ENCODE results near the gene ALG2.
"Not testable (repeated sequence)": the region's sequence is repeated elsewhere in the genome, so short reads cannot be mapped to it uniquely, and the experiment has no call there.

The ALG2 gene

DNA sequence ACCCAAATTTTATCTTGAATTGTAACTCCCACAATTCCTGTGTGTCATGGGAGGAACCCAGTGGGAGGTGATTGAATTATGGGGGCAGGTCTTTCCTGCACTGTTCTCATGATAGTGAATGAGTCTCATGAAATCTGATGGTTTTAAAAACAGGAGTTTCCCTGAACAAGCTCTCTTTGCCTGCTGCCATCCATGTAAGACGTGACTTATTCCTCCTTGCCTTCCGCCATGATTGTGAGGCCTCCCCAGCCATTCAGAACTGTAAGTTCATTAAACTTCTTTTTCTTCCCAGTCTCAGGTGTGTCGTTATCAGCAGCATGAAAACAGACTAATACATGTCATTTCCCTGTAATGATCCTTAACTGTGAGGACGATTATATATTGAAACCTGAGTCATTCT is 16.1 kb upstream of the ALG2 start:
- not testable (repeated sequence) for DNase-seq (ENCODE audit: low spot score)

DNA sequence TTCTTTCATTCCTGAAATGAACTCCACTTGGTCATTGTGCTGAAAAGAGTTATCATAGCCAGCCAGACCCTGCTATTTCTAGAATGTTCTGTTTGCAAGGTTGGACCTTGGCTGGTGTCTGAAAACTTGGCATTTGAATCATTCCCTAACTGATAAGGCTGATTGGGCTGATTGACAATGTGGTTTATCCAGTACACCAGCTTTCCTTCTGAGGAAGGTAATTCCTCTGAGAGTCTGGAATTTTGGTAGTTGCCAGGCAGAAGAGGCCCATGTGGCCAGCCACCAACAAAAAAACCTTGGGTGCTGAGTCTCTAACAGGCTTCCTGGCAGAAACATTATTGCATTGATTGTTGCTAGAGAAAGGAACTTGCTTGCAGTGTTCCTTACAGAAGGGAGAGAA is 15.6 kb upstream of the ALG2 start:
- DNase-seq (ENCODE audit: low spot score) = no peak

DNA sequence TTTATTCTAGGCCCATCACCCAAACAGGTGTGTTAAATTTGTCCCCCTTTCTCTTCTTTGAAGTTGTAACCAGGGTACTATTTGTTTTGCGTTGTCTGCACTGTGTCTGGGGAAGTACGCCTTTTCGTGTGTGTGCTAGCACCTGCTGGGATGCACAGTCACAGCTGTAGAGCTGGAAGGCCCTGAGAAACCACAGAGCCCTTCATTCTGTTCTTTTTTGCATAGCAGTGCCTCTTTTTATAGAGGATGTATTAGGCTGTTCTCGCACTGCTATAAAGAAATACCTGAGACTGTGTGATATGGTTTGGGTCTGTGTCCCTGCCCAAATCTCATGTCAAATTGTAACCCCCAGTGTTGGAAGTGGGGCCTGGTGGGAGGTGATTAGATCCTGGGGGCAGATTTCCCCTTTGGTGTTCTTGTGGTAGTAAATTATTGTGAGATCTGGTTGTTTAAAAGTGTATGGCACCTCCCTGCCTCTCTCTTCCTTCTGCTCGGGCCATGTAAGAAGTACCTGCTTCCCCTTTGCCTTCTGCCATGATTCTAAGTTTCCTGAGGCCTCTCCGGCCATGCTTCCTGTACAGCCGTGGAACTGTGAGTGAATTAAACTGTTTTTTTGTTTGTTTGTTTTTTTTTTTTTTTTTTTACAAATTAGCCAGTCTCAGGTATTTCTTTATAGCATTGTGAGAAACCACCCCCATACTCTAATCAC is 14.3 kb upstream of the ALG2 start:
- DNase-seq (ENCODE audit: low spot score) = no peak

DNA sequence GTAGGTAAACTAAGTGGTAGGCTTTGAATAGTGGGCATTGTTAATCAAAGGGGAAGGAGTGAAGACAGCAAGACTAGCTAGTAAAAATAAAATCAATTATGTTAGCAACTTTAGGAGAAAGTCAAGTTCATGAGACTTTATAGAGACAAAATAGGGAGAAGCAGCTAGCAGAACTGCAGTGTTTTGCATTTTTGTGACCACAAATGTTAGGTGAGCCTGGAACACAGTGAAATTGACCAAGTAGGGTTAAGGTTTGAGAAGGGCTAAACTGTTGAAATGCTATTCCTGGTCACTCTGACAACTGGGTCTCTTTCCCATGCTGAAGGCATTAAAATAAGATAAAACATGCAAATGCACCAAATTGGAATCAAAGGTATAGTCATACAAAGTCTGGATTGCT is 13.3 kb upstream of the ALG2 start:
- no peak for DNase-seq (ENCODE audit: low spot score)

DNA sequence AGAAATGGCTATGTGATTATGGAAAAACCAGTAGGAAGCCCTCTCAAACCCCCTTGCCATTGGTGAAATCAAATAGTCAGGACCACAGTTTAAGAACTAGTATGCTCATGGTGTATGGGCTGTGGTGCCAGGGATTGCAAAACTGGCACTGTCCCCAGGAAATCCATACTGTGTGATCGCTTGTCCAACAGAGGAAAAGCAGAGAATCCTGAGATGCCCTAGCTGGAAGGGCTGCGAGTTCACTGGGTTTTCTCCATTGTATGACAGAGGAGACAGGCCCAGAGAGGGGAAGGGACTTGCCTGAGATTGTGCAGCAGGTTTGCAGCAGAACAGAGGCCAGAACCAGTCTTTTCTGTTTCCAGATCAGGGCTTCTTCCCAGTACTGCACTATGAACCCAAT is 12.9 kb upstream of the ALG2 start:
- no peak for DNase-seq (ENCODE audit: low spot score)

DNA sequence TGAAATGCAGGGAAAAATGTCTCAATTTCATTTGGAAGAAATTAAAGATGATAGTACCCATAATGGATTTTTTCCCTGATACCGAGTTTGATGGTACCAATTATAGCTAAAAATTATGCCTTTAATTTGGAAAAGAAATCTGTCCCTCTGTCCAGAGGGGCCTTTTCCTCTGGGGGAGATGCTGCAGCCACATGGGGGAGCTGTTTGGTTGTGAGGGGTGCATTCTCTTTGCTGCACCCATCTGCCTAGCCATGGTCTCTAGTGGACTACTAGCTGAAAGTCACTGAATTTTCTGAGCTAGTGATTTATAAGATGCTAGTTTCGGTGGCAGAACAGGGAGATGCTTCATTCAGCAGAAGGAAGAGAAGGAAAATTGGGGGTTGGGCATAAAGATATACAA is 10.0 kb upstream of the ALG2 start:
- DNase-seq (ENCODE audit: low spot score) = peak; percentile 21

DNA sequence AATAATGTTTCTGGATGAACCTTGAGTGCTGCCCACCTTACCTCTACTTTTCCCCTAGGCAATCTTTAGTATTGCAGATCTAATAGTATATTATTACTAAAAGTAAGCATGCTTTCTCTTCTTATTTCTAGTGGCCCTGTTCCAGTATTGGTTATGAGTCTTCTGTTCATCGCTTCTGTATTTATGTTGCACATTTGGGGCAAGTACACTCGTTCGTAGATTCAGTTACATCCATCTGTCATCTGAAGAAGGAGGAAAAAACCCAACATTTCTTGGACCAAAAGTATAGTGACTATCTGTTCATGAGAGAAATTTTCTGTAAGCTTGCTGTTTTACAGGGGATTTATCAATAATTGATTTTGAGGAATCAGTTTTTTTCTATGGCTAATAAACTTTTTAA is 8.5 kb upstream of the ALG2 start:
- DNase-seq (ENCODE audit: low spot score) = no peak

DNA sequence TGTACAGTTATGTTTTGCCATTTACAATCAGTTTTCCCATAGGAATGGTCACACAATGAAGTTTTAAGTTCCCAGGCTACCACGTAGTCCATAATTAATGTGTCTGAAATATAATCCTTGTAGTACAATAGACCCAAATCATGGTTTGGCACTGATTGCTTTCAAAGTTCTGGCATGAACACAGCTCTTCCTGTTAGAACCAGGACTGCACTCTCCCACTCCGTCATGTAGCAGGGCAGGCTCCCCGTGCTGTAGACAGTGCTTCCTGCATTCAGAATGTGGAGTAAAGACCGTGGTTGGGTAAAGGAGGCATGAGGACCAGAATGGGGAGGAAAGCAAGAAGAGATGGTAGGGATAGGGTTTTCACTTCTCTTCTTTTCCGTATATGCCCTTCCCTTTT is 4.3 kb upstream of the ALG2 start:
- DNase-seq (ENCODE audit: low spot score) = no peak

DNA sequence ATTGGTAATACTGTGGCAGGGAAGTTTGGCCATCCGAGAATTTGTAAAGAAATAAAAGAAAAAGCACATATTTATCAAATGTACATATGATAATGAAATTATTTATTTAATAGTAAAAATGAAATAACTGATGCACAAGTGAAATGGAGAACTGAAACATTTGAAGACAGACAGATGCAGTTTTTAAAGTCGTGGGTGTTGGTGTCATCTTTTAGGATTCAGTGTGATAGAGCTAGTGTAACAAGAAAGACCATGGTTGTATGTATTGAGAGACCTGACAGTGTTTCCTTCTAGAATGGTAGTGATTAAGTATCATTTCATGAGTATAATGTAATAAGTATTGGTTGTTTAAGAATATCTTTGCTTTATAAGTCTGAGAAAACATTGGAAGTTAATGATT is 2.7 kb upstream of the ALG2 start:
- no peak for DNase-seq (ENCODE audit: low spot score)

DNA sequence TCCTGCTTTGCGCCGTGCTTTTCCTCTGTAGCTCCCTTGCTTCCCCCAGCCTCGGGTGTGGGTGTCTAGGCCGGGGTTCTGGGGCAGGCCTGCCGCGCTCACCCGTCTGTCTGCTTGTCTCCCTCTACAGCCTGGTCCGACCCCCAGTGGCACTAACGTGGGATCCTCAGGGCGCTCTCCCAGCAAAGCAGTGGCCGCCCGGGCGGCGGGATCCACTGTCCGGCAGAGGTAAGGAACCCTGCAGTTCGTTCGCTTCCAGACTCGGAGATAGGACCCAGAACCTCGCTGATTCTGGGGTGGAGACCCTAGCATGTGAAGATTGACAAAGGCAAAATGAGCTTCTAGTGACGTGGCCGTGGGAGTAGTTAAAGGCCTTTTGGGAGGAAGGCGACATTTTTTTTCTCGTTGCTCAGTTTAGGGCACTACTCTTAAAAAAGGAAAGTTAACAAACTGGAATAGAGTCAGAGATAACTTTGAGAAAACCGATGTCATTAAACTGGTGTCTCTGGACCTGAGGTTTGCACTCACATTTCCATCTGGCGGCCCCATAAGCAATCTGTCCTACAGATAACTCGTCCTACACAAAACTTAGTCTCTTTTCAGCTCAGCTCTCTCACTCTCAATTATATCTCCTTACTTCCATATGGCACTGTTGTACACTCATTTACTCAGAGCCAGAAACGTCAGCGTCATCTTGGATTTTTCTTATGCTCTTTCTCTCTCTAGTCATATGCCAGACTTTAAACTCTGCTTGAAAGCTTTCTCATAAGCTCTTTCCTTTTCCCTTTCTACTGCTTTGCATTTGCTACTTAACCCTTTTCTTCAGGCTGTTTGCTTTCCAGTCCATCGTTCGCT is 901 bp upstream of the ALG2 start:
- DNase-seq (ENCODE audit: low spot score) = peak; percentile 23

DNA sequence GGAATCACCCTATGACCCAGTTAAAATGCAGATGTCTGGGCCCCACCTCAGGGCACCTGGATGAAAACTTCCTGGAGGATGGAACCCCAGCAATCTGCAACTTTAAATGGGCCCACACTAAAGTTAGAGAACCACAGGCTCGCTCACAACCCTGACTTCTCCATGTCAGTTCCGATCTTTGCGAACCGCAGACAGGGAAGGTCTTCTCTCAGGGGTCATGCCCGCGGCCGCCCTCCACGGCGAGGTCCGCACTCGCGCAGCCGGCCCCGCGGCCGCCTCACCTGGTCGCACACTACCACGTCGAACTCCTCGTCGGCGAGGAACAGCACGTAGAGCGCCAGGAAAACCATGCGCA is 499 bp downstream of the ALG2 start:
- no peak for DNase-seq (ENCODE audit: low spot score)

DNA sequence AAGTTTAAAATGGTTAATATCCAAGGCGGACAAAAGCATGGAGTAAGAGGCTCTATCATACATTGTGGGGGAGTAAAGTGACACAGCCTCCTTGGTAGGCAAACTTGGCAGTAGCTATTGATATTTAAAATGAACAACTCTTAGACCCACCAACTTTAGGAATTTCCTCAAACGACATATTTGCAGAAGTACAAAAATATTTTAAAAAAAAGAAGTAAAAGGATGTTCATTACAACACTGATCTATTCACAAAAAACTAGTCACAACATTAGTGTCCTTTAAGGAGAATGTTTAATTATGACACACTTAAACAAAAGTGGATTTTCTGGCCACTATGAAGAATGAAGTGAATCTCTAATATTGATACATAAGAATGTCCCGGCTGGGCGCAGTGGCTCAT is 1.7 kb downstream of the ALG2 start:
- no peak for DNase-seq (ENCODE audit: low spot score)

DNA sequence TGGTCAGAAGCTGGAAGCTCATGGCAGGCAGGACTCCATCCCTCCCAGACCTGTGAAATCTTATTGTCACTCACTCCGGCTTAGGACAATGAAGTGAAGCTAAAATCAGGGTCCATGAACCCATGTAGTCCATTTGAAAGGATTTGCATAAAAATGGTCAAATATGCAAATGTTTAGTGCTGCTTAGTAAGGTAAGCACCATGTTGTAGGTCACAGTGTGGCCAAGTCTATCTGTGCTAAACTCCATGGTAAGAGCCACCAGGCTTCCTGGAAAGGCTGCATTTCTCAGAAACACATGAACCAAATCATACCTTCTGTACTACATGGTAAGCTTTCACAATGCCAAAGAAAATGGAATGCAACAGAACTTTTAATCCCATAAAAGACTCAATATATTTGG is 5.7 kb downstream of the ALG2 start:
- DNase-seq (ENCODE audit: low spot score) = no peak

DNA sequence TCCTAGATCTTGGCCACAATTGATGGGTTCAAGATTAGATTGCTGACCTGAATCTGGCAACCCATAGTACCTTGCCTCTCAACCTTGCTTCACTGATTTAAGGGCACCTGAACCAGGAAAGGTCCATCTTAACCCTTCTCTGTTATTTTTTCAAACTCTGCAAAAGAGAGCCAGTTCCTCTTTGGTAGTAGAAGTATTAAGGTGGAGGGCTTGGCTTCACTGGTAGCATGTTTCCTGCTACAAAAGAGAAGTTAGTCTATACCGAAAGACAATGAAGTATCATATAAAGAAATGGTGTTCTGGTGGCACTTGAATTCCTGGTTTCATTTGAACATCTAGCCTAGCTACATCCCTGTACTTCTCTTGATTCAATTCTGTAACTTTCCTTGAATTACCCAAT is 8.5 kb downstream of the ALG2 start:
- DNase-seq (ENCODE audit: low spot score) = no peak

DNA sequence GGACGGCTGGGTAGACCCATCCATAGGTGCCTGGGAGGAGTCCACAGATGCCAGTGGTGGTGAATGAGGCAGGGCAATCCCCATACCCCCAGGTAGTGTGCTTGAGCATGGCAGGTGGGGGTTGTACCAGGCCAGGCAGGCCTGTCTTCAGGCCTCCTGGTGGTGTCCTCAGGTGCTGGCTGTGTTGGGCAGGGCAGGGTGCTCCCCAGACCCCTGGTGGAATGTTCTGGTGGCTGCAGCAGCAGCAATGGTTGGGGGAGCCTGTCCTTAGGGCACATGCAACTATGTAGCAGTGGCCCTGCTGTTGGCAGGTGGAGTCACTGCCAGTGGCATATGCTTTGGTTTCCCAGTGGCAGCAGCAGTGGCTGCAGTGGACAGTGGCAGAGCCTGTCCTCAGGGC is 10.0 kb downstream of the ALG2 start:
- no peak for DNase-seq (ENCODE audit: low spot score)

DNA sequence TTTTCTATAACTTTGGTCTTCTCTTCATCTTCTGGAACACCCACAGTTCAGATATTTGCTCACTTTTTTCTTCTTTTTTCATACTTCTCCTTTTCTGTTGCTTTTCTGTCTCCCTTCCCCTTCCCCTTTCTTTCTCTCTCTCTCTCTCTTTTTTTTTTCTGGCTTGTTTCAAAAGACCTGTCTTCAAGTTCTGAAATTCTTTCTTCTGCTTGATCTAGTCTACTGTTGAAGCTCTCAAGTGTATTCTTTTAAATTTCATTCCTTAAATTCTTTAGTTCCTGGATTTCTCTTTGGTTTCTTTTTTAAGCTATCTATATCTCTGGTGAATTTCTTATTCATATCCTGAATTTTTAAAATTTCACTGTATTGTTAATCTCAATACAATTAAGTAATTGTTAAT is 11.2 kb downstream of the ALG2 start:
- DNase-seq (ENCODE audit: low spot score) = no peak

DNA sequence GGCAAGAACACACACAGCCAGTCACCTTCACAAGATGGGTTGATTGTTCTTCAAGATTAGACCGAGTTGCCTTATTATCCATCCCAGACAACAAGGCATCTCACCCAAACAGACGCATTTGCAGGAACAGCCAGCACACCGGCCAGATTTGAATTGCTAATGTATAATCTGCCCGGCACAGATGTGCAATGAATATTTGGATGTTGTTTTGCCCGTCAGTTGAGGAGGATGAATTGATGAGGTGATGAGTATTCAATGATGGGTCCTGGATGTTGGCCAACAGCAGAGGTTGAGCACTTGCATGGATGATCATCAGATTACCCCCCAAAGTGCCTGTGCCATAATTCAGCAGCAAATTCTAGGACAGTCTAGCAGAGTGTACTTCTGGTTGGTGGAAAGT is 20.1 kb downstream of the ALG2 start:
- DNase-seq (ENCODE audit: low spot score) = no peak

DNA sequence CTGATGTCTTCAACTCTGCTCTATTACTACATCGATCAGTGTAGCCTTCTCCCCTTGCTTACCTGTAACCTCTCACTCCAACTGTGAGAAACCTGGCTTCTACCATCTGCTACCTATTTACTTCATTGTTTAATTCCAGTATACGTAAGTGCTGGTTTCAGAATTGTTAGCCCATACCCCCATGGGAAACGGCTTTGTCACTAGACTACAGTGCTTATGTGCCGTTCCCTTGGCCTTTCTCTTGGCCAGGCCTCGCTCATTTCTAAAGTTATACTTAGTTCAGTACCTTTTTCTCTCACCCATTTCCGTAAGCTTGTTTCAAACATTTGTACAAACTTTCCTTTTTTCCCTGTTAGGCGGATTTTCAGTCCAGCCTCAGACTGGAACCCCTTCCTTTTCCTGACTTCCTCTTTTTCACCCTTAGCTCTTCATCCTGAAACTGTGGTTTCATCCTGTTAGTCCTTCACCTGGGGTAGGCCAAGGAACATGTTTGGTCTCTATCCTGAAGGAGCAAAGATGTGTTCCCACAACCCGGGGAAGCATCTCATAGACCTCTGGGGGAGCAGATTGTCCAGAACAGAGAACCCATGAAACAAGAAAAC is 21.7 kb downstream of the ALG2 start:
- DNase-seq (ENCODE audit: low spot score) = no peak

DNA sequence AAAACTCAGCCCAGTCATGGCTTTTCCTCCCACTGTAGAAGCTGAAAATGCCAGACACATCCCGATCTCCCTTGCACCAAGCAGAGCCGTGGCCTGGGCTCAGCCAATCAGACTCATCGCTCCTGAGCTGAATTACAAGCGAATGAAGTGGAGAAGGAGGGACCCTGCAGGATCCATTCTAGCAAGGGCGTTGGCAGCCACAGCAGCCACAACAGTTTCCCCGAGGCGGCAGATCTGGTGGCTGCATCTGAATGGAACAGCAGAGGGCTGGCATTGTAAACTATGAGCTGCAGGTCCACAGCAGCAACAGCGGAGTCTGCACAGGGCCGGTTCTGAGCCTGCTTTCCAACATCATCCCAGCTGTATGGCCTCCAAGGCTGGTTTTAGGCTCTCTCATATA is 23.8 kb downstream of the ALG2 start:
- DNase-seq (ENCODE audit: low spot score) = no peak

DNA sequence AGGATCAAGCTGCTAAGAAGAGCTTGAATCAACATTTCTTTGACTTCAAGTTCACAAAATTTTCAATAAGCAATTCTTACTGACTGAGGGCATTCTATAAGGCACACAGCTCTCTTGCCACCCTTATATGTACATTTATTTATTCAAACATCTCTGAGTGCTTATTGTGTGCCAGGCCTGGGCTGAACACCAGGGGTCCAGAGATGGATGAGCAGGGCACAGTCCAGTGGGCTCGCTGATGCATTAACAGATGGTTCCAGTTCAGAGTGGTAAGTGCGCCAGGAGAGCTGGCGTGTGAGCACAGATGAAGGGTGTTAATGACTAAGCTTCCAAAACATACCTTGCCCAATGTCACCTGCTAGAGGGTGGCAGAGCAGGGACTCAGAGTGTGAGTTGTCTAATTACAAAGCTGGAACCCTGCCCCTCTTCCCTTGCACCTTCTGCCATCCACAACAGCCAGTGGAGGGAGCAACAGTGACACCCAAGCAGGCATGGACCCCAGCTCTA is 24.6 kb downstream of the ALG2 start:
- no peak for DNase-seq (ENCODE audit: low spot score)

DNA sequence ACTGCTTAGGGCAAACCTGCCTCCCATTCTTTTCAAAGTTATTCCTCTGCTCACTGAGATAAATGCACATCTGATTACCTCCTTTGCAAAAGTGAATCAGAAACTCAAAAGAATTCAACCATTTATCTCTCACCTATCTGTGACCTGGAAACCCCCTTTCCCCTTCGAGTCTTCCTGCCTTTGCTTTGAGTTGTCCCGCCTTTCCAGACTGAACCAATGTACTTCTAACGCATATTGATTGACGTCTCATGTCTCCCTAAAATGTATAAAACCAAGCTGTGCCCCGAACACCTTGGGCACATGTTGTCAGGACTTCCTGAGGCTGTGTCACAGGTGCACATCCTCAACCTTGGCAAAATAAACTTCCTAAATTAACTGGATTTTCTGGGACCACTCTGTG is 25.3 kb downstream of the ALG2 start:
- DNase-seq (ENCODE audit: low spot score) = not testable (repeated sequence)

DNA sequence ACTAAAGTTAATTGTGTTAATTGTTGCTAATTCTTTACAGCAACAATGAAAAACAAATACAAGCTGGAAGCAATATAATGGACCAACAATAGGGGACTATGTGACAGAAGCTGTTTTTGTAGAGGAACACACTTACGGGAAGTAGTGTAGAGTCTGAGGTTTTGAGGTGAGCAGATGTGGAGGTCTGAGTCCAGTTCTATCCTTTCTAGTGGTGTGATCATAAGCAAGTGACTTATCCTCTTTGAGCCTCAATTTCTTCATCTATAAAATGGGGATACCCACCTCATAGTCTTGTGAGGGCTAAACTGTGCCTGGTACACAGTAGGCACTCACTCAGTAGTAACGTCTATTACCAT is 28.3 kb downstream of the ALG2 start:
- DNase-seq (ENCODE audit: low spot score) = no peak

DNA sequence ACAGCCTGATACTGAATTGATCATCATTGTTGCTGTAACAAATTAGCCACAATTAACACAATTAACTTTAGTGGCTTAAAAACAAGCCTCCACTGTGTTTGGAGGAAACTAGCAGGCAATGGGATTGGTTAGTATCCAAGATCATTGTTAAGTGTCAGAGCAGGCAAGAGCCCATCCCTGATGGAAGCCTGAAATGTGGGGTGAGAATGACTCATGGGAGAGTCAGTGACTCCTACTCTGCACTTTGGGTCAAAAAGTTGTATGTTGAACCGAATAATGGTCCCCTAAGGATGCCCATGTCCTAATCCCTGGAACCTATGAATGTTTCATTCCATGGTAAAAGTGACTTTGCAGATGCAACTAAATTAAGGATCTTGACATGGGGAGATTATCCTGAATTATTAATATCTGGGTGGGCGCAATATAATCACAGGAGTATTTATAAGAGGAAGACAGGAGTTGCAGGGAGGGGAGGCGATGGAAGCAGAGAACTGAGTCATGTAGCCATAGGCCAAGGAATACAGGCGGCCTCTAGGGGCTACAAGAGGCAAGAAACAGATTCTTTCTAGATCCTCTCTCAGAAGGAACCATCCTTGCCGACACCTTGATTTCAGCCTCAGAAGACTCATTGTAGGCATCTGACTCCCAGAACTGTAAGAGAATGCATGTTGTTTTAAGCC is 28.8 kb downstream of the ALG2 start:
- DNase-seq (ENCODE audit: low spot score) = no peak
